GM19099 (cell line): ENCODE measurements around the gene STX17.

Experiments used
- POLR2A ChIP-seq: IDR thresholded peaks from 3 replicates; pipeline ENCODE4 v1.6.1; 2011; ENCODE audit warnings: low read depth; ENCODE audit not compliant: insufficient read length; ENCODE audit errors: extremely low read depth

STX17 gene

GRCh38 chr9:99936947-99937587, 30.6 kb downstream of the STX17 start:
- no peak for TF ChIP-seq POLR2A

GRCh38 chr9:99947395-99947794, 40.9 kb downstream of the STX17 start:
- no peak for TF ChIP-seq POLR2A

- TF ChIP-seq POLR2A: no peak
Observed at GRCh38 chr9:99948482-99948881, 42.0 kb downstream of the STX17 start.

GRCh38 chr9:99948896-99949295, 42.4 kb downstream of the STX17 start:
- TF ChIP-seq POLR2A: no peak

- TF ChIP-seq POLR2A: no peak
Observed at GRCh38 chr9:99953861-99954507, 47.5 kb downstream of the STX17 start.

- TF ChIP-seq POLR2A: no peak
Observed at GRCh38 chr9:99954819-99955218, 48.4 kb downstream of the STX17 start.

- TF ChIP-seq POLR2A: no peak
Observed at GRCh38 chr9:99955606-99956005, 49.2 kb downstream of the STX17 start.

- TF ChIP-seq POLR2A: no peak
Observed at GRCh38 chr9:99962680-99963261, 56.3 kb downstream of the STX17 start.

GRCh38 chr9:99964336-99964735, 57.9 kb downstream of the STX17 start:
- no peak for TF ChIP-seq POLR2A

- TF ChIP-seq POLR2A: no peak
Observed at GRCh38 chr9:99966001-99966400, 59.5 kb downstream of the STX17 start.

GRCh38 chr9:99966716-99967115, 60.3 kb downstream of the STX17 start:
- TF ChIP-seq POLR2A: no peak

- no peak for TF ChIP-seq POLR2A
Observed at GRCh38 chr9:99967457-99967856, 61.0 kb downstream of the STX17 start.

GRCh38 chr9:99970481-99970880, 64.0 kb downstream of the STX17 start:
- TF ChIP-seq POLR2A: no peak

- no peak for TF ChIP-seq POLR2A
Observed at GRCh38 chr9:99971410-99971809, 65.0 kb downstream of the STX17 start.

GRCh38 chr9:99973455-99973854, 67.0 kb downstream of the STX17 start:
- no peak for TF ChIP-seq POLR2A
